ENCODE measurements around the gene PNLIPRP1. TPM values are rescaled to one million over a fixed set of nuclear protein-coding genes. Genes with fewer than 3 reads are reported as not detected.

PNLIPRP1 gene
- total and polyA plus RNA-seq, 3 donors from 2014 or later: 0.33 TPM; not detected in 2

DNA sequence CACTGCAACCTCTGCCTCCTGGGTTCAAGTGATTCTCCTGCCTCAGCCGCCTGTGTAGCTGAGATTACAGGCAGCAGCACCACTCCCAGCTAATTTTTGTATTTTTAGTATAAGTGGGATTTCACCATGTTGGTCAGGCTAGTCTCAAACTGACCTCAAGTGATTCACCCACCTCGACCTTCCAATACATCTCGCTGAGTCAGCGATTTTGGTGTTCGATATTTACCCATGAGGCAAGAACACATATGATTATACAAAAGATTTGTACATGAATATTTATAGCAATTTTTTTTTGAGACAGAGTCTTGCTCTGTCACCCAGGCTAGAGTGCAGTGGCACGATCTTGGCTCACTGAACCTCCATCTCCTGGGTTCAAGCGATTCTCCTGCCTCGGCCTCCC lies 25.2 kb upstream of the PNLIPRP1 start:
- Histone ChIP-seq H3K9me3 (no peaks in the 10 kb centered on the region), H3K4me3 (no peak overlapping the region), H3K27ac (no peak overlapping the region), H3K36me3 (ENCODE audit: low read depth, missing control alignments) (no peaks in the 10 kb centered on the region), H3K27me3 (no peaks in the 10 kb centered on the region), H3K4me1 (no peaks in the 10 kb centered on the region)
- 79 to 85% methylated on average over 8 of the region's 8 CpGs for WGBS, 2 donors
- DNase-seq: no peak
- intact Hi-C loops (cut with DNase I; ENCODE audit: low total_unique reads): no loop called here
- TF ChIP-seq CTCF (IDR thresholded peaks at IDR 0.05): no peak
- TF ChIP-seq POLR2A (IDR thresholded peaks at IDR 0.05): no peak

- no peaks in the 10 kb centered on the region for H3K27me3 ChIP-seq
- H3K36me3 ChIP-seq (ENCODE audit: low read depth, missing control alignments): no peaks in the 10 kb centered on the region
- TF ChIP-seq POLR2A (IDR thresholded peaks at IDR 0.05) (no peak), CTCF (IDR thresholded peaks at IDR 0.05) (no peak)
- intact Hi-C loops (cut with DNase I; ENCODE audit: low total_unique reads): no loop called here
- H3K4me1 ChIP-seq: no peaks in the 10 kb centered on the region
- H3K4me3 ChIP-seq: no peak overlapping the region
- H3K9me3 ChIP-seq: no peaks in the 10 kb centered on the region
- no peak for DNase-seq
- no peak overlapping the region for H3K27ac ChIP-seq
Measured at GRCh38 chr10:116566932-116567331, 23.8 kb upstream of the PNLIPRP1 start.

GRCh38 chr10:116567335-116567734 lies 23.4 kb upstream of the PNLIPRP1 start:
- Histone ChIP-seq H3K9me3 (no peaks in the 10 kb centered on the region), H3K27me3 (no peaks in the 10 kb centered on the region), H3K4me1 (no peaks in the 10 kb centered on the region), H3K4me3 (no peak overlapping the region), H3K36me3 (ENCODE audit: low read depth, missing control alignments) (no peaks in the 10 kb centered on the region), H3K27ac (no peak overlapping the region)
- TF ChIP-seq POLR2A (IDR thresholded peaks at IDR 0.05) (no peak), CTCF (IDR thresholded peaks at IDR 0.05) (no peak)
- no peak for DNase-seq
- intact Hi-C loops (cut with DNase I; ENCODE audit: low total_unique reads): no loop called here
- 88 to 91% methylated on average over 3 of the region's 3 CpGs for WGBS, 2 donors

DNA sequence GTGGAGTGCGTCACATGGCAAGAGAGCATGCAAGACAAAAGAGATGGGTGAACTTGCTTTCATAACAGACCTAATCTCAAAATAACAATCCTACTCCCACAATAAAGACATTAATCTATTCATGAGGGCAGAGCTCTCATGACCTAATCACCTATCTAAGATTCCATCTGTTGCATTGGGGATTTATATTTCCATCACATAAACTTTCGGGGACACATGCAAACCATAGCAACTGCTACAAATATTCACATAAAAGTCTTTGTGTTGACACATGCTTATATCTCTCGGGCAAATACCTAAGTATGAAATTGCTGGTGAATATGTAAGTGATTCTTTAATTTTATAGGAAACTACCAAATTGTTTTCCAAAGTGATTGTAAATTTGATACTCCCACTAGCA lies 16.0 kb upstream of the PNLIPRP1 start:
- intact Hi-C loops (cut with DNase I; ENCODE audit: low total_unique reads): no loop called here
- no peaks in the 10 kb centered on the region for H3K36me3 ChIP-seq (ENCODE audit: low read depth, missing control alignments)
- no peaks in the 10 kb centered on the region for H3K9me3 ChIP-seq
- no peak for DNase-seq
- WGBS, 2 donors: 82 to 88% methylated on average over 3 of the region's 3 CpGs
- H3K27ac ChIP-seq: no peak overlapping the region
- no peaks in the 10 kb centered on the region for H3K4me1 ChIP-seq
- TF ChIP-seq POLR2A (IDR thresholded peaks at IDR 0.05) (no peak), CTCF (IDR thresholded peaks at IDR 0.05) (no peak)
- H3K27me3 ChIP-seq: no peaks in the 10 kb centered on the region
- no peak overlapping the region for H3K4me3 ChIP-seq

GRCh38 chr10:116587878-116588591 lies 2.7 kb upstream of the PNLIPRP1 start:
- no peaks in the 10 kb centered on the region for H3K4me1 ChIP-seq

More at GRCh38 chr10:116587878-116588591, 2.7 kb upstream of the PNLIPRP1 start:
- Histone ChIP-seq H3K27ac (no peak overlapping the region), H3K27me3 (no peaks in the 10 kb centered on the region), H3K36me3 (ENCODE audit: low read depth, missing control alignments) (no peaks in the 10 kb centered on the region), H3K4me3 (no peak overlapping the region), H3K9me3 (no peaks in the 10 kb centered on the region)
- no peak for TF ChIP-seq CTCF (IDR thresholded peaks at IDR 0.05)
- TF ChIP-seq POLR2A (IDR thresholded peaks at IDR 0.05): no peak
- intact Hi-C loops (cut with DNase I; ENCODE audit: low total_unique reads): no loop called here
- DNase-seq: no peak
- WGBS, 2 donors: 89 to 91% methylated on average over 6 to 8 of the region's 8 CpGs
